Measurements from ENCODE around the gene HIVEP1.

DNA sequence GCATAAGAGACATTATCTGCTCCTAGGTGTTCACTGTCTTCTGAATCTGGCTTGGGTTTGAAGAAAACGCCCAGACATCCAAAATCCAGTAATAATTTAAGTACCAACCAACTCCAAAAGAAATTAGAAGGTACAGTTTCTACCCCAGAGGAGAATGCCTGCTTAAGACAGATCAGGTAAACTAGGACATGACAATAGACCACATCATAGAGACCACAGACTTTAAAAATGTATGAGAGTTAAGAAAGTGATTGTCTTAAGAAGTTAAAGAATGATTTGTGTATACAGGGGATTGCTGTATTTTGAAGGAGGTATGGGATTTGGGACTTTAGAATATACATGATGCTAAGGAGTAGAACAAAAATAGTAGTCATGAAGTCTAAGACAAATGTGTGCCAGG is 157.3 kb downstream of the HIVEP1 start:
- TF ChIP-seq PPARA (CRISPR knock-in tag; IDR thresholded peaks at IDR 0.05; ENCODE audit: borderline replicate concordance) (no peak), RARB (CRISPR knock-in tag; IDR thresholded peaks at IDR 0.05) (no peak), SNAI2 (CRISPR knock-in tag; IDR thresholded peaks at IDR 0.05) (no peak), ZFP3 (CRISPR knock-in tag; IDR thresholded peaks at IDR 0.05) (no peak), ZNF565 (CRISPR knock-in tag; conservative IDR thresholded peaks at IDR 0.05; ENCODE audit: low read depth) (no peak), ISL1 (CRISPR knock-in tag; IDR thresholded peaks at IDR 0.05) (no peak), ZFP30 (CRISPR knock-in tag; IDR thresholded peaks at IDR 0.05) (no peak), TOX (CRISPR knock-in tag; IDR thresholded peaks at IDR 0.05; ENCODE audit: borderline replicate concordance) (no peak), ZNF70 (CRISPR knock-in tag; IDR thresholded peaks at IDR 0.05) (no peak), ARNTL (CRISPR knock-in tag; IDR thresholded peaks at IDR 0.05; ENCODE audit: borderline replicate concordance, low read depth) (no peak)
- TF ChIP-seq, protein P1, sequence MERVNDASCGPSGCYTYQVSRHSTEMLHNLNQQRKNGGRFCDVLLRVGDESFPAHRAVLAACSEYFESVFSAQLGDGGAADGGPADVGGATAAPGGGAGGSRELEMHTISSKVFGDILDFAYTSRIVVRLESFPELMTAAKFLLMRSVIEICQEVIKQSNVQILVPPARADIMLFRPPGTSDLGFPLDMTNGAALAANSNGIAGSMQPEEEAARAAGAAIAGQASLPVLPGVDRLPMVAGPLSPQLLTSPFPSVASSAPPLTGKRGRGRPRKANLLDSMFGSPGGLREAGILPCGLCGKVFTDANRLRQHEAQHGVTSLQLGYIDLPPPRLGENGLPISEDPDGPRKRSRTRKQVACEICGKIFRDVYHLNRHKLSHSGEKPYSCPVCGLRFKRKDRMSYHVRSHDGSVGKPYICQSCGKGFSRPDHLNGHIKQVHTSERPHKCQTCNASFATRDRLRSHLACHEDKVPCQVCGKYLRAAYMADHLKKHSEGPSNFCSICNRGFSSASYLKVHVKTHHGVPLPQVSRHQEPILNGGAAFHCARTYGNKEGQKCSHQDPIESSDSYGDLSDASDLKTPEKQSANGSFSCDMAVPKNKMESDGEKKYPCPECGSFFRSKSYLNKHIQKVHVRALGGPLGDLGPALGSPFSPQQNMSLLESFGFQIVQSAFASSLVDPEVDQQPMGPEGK (CRISPR knock-in tag; IDR thresholded peaks at IDR 0.05; ENCODE audit: borderline replicate concordance) = no peak
- TF ChIP-seq, protein P2, sequence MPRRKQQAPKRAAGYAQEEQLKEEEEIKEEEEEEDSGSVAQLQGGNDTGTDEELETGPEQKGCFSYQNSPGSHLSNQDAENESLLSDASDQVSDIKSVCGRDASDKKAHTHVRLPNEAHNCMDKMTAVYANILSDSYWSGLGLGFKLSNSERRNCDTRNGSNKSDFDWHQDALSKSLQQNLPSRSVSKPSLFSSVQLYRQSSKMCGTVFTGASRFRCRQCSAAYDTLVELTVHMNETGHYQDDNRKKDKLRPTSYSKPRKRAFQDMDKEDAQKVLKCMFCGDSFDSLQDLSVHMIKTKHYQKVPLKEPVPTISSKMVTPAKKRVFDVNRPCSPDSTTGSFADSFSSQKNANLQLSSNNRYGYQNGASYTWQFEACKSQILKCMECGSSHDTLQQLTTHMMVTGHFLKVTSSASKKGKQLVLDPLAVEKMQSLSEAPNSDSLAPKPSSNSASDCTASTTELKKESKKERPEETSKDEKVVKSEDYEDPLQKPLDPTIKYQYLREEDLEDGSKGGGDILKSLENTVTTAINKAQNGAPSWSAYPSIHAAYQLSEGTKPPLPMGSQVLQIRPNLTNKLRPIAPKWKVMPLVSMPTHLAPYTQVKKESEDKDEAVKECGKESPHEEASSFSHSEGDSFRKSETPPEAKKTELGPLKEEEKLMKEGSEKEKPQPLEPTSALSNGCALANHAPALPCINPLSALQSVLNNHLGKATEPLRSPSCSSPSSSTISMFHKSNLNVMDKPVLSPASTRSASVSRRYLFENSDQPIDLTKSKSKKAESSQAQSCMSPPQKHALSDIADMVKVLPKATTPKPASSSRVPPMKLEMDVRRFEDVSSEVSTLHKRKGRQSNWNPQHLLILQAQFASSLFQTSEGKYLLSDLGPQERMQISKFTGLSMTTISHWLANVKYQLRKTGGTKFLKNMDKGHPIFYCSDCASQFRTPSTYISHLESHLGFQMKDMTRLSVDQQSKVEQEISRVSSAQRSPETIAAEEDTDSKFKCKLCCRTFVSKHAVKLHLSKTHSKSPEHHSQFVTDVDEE (CRISPR knock-in tag; IDR thresholded peaks at IDR 0.05) = no peak
